Adipose tissue (tissue), 3 donors: ENCODE results near the gene ZNF343. TPM values are rescaled to one million over a fixed set of nuclear protein-coding genes. Genes with fewer than 3 reads are reported as not detected.

Source experiments
- H3K27ac ChIP-seq: one replicate; pipeline ENCODE4 v1.5.1; 2013; ENCODE audit warnings: low read depth, low read length
- WGBS, 3 donors: extraction: QIAGEN DNeasy Blood & Tissue Kit; methylation state at CpG; one replicate each; pipeline ENCODE4 v1.1.7; 2013; 5-methylcytosine and 5-hydroxymethylcytosine counted together
- polyA plus RNA-seq, 3 donors: library from polyadenylated mRNA; stranded (reverse); fragments of 200-250 nt; gene quantifications; one replicate each; pipeline ENCODE4 v1.2.3, GENCODE V29; 2013
- donor health status: healthy with polysubstance abuse.
- donor health status: Bipolar disorder and iron deficiency.
- donor health status: healthy.

ZNF343 gene
- polyA plus RNA-seq, 3 donors = 3.7 to 6.8 (median 3.8) TPM

GRCh38 chr20:2483504-2483903, 25.2 kb downstream of the ZNF343 start:
- 94 to 99% (median 94%) methylated on average over 12 of the region's 12 CpGs for WGBS, 3 donors
- H3K27ac ChIP-seq = no peak overlapping the region

- H3K27ac ChIP-seq = no peak overlapping the region
- WGBS, 3 donors = 95 to 100% (median 97%) methylated on average over 2 of the region's 2 CpGs
Observed at GRCh38 chr20:2480381-2480780, 28.3 kb downstream of the ZNF343 start.

- no peak overlapping the region for H3K27ac ChIP-seq
- WGBS, 3 donors = 64 to 87% (median 83%) methylated on average over 5 of the region's 5 CpGs
Observed at GRCh38 chr20:2476742-2477615, 31.7 kb downstream of the ZNF343 start.

- no peak overlapping the region for H3K27ac ChIP-seq
- 93 to 99% (median 93%) methylated on average over 9 of the region's 9 CpGs for WGBS, 3 donors
Observed at GRCh38 chr20:2475850-2476741, 32.6 kb downstream of the ZNF343 start.

- no peak overlapping the region for H3K27ac ChIP-seq
- WGBS, 3 donors = 59 to 69% (median 62%) methylated on average over 4 of the region's 4 CpGs
Observed at GRCh38 chr20:2473516-2473915, 35.2 kb downstream of the ZNF343 start.

GRCh38 chr20:2470423-2471193, 38.1 kb downstream of the ZNF343 start, which contains the start of gene SNRPB:
Gene SNRPB, minus strand, starts transcription at chr20:2470789. Its CDS starts 99 bp downstream, at chr20:2470690.
- 1% methylated on average over 52 to 53 of the region's 53 CpGs for WGBS, 3 donors
- H3K27ac ChIP-seq = peak within 1 kb of the TSS; percentile 95

- 0% methylated on average over 19 of the region's 19 CpGs for WGBS, 3 donors
- peak overlapping the region; percentile 95 for H3K27ac ChIP-seq
Observed at GRCh38 chr20:2469991-2470422, 38.7 kb downstream of the ZNF343 start.

GRCh38 chr20:2468581-2469407, 39.9 kb downstream of the ZNF343 start:
- 70 to 80% (median 78%) methylated on average over 11 of the region's 11 CpGs for WGBS, 3 donors
- no peak overlapping the region for H3K27ac ChIP-seq

GRCh38 chr20:2467412-2467811, 41.3 kb downstream of the ZNF343 start:
- no peak overlapping the region for H3K27ac ChIP-seq
- WGBS, 3 donors = 81 to 91% (median 86%) methylated on average over 5 of the region's 5 CpGs

- WGBS, 3 donors = 94 to 97% (median 95%) methylated on average over 6 of the region's 6 CpGs
- no peak overlapping the region for H3K27ac ChIP-seq
Observed at GRCh38 chr20:2465100-2465499, 43.6 kb downstream of the ZNF343 start.

- 78 to 94% (median 92%) methylated on average over 9 of the region's 9 CpGs for WGBS, 3 donors
- H3K27ac ChIP-seq = no peak overlapping the region
Observed at GRCh38 chr20:2463616-2464365, 44.9 kb downstream of the ZNF343 start.

- H3K27ac ChIP-seq = no peak overlapping the region
- 89 to 97% (median 91%) methylated on average over 3 of the region's 3 CpGs for WGBS, 3 donors
Observed at GRCh38 chr20:2462484-2462883, 46.2 kb downstream of the ZNF343 start.

GRCh38 chr20:2460752-2461424, 47.8 kb downstream of the ZNF343 start:
- WGBS, 3 donors = 83 to 88% (median 85%) methylated on average over 4 of the region's 4 CpGs
- H3K27ac ChIP-seq = no peak overlapping the region

- WGBS, 3 donors = 62 to 69% (median 64%) methylated on average over 1 of the region's 1 CpG
- H3K27ac ChIP-seq = no peak overlapping the region
Observed at GRCh38 chr20:2459981-2460751, 48.5 kb downstream of the ZNF343 start.

GRCh38 chr20:2458919-2459499, 49.7 kb downstream of the ZNF343 start:
- H3K27ac ChIP-seq = no peak overlapping the region
- WGBS, 3 donors = 92 to 96% (median 93%) methylated on average over 3 of the region's 3 CpGs
